SK-N-SH (cell line): ENCODE results near the gene HSF5. TPM values are rescaled to one million over a fixed set of nuclear protein-coding genes. Genes with fewer than 3 reads are reported as not detected.

Experiments used
- CTCF ChIA-PET: fragments of 300-600, 350-600 bp; formaldehyde crosslinking; extraction: SDS; loops from one replicate; lab custom pipeline; 2021; lab: Yijun Ruan, JAX
- POLR2A ChIA-PET: fragments of 350-600 bp; sonication (Branson Sonifier 250); formaldehyde crosslinking; extraction: SDS; loops from one replicate; lab custom pipeline; 2020; ENCODE audit warnings: antibody characterized with exemption, inconsistent platforms; lab: Yijun Ruan, JAX
- DNase-seq: peaks from one replicate; pipeline ENCODE4 v3.0.0; 2012
- H2AFZ ChIP-seq: fragments of 200-600 bp; sonication (generic); 2 replicates; pipeline ENCODE4 v1.8.1; 2016; ENCODE audit warnings: antibody characterized with exemption, mild to moderate bottlenecking, low read depth
- H3F3A ChIP-seq: fragments of 200-600 bp; sonication (generic); replicated peaks from 2 replicates; pipeline ENCODE3; 2016; ENCODE audit warnings: antibody characterized with exemption, mild to moderate bottlenecking; ENCODE audit not compliant: insufficient read depth
- H3K27ac ChIP-seq, 2 experiments: fragments of 200-500 bp in 1 of 2; fragments of 200-600 bp in 1 of 2; sonication (Bioruptor generic) in 1 of 2; sonication (generic), shearing (Covaris generic) in 1 of 2; 2 replicates each; pipeline versions ENCODE4 v1.5.1 to v1.6.1; 2014 to 2016; ENCODE audit warnings: low read depth in 2 of 2, inconsistent platforms in 1 of 2, low read length in 1 of 2, mild to moderate bottlenecking in 1 of 2, mixed read lengths in 1 of 2
- H3K27me3 ChIP-seq: fragments of 200-600 bp; sonication (generic), shearing (Covaris generic); 2 replicates; pipeline ENCODE4 v1.6.1; 2016; ENCODE audit warnings: mixed run types; ENCODE audit not compliant: insufficient read depth
- H3K36me3 ChIP-seq, 2 experiments: fragments of 200-500 bp in 1 of 2; fragments of 200-600 bp in 1 of 2; sonication (Bioruptor generic) in 1 of 2; sonication (generic) in 1 of 2; replicated peaks in 1 of 2; 2 replicates each; pipeline versions ENCODE3 to v1.5.1; 2014 to 2016; ENCODE audit warnings: low read length in 1 of 2, mild to moderate bottlenecking in 1 of 2; ENCODE audit not compliant: insufficient read depth in 2 of 2, control insufficient read depth in 1 of 2
- H3K4me1 ChIP-seq, 2 experiments: fragments of 200-500 bp in 1 of 2; fragments of 200-600 bp in 1 of 2; sonication (Bioruptor generic) in 1 of 2; sonication (generic), shearing (Covaris generic) in 1 of 2; 2 replicates each; pipeline versions ENCODE4 v1.5.1 to v1.6.1; 2014 to 2016; ENCODE audit warnings: low read depth in 1 of 2, low read length in 1 of 2, mixed run types in 1 of 2; ENCODE audit not compliant: insufficient read depth in 2 of 2, control insufficient read depth in 1 of 2
- H3K4me2 ChIP-seq: fragments of 200-600 bp; sonication (generic), shearing (Covaris generic); 2 replicates; pipeline ENCODE4 v1.6.1; 2017; ENCODE audit warnings: mixed run types
- H3K4me3 ChIP-seq, 2 experiments: fragments of 200-500 bp in 1 of 2; fragments of 200-600 bp in 1 of 2; sonication (Bioruptor generic) in 1 of 2; sonication (generic), shearing (Covaris generic) in 1 of 2; 2 replicates each; pipeline versions ENCODE4 v1.5.1 to v1.8.1; 2014 to 2016; ENCODE audit warnings: low read depth in 2 of 2, inconsistent platforms in 1 of 2, low read length in 1 of 2, mild to moderate bottlenecking in 1 of 2, mixed read lengths in 1 of 2, moderate library complexity in 1 of 2
- H3K79me2 ChIP-seq: fragments of 200-600 bp; sonication (generic); 2 replicates; pipeline ENCODE4 v1.8.1; 2017; ENCODE audit warnings: mild to moderate bottlenecking; ENCODE audit not compliant: insufficient read depth
- H3K9ac ChIP-seq: fragments of 200-600 bp; sonication (generic); 2 replicates; pipeline ENCODE4 v1.6.1; 2017; ENCODE audit warnings: mixed run types
- H3K9me2 ChIP-seq: fragments of 200-600 bp; sonication (generic); 2 replicates; pipeline ENCODE4 v1.6.1; 2017; ENCODE audit warnings: mixed run types
- H3K9me3 ChIP-seq: fragments of 200-600 bp; sonication (generic); 2 replicates; pipeline ENCODE4 v1.6.1; 2017; ENCODE audit warnings: mixed run types, mild to moderate bottlenecking, moderate library complexity
- H4K20me1 ChIP-seq: fragments of 200-600 bp; sonication (generic); 2 replicates; pipeline ENCODE4 v1.6.1; 2017; ENCODE audit warnings: mild to moderate bottlenecking, mixed run types; ENCODE audit not compliant: insufficient read depth
- ELF1 ChIP-seq: IDR thresholded peaks from 2 replicates; pipeline ENCODE4 v1.4.0; 2012
- EP300 ChIP-seq, 2 experiments: IDR thresholded peaks; 2 replicates each; pipeline versions ENCODE4 v1.4.0 to v1.6.1; 2012; ENCODE audit warnings: borderline replicate concordance in 1 of 2, low read depth in 1 of 2, low read length in 1 of 2
- FOXM1 ChIP-seq: IDR thresholded peaks from 2 replicates; pipeline ENCODE4 v1.4.0; 2012; ENCODE audit warnings: low read depth, mild to moderate bottlenecking
- JUND ChIP-seq: IDR thresholded peaks from 2 replicates; pipeline ENCODE4 v1.4.0; 2012
- MAX ChIP-seq: IDR thresholded peaks from 2 replicates; pipeline ENCODE4 v1.4.0; 2012; ENCODE audit warnings: low read depth
- REST ChIP-seq: IDR thresholded peaks from 2 replicates; pipeline ENCODE4 v1.6.1; 2012; ENCODE audit warnings: mild to moderate bottlenecking, low read depth, low read length, moderate library complexity
- RXRA ChIP-seq: IDR thresholded peaks from 2 replicates; pipeline ENCODE4 v1.4.0; 2012; ENCODE audit warnings: low read depth, mild to moderate bottlenecking, borderline replicate concordance
- SMC3 ChIP-seq: IDR thresholded peaks from 2 replicates; pipeline ENCODE4 v1.6.1; 2012; ENCODE audit warnings: low read depth, low read length, improper control_type of control experiment
- WGBS: methylation state at CpG from one replicate; pipeline ENCODE4 v1.1.6; 2017; ENCODE audit warnings: low lambda C conversion rate; 5-methylcytosine and 5-hydroxymethylcytosine counted together
- polyA plus RNA-seq, 3 experiments: library from polyadenylated mRNA; depleted of rRNA; stranded (reverse); fragments of >200 nt; gene quantifications; 2 replicates each; pipeline ENCODE4 v1.2.3, GENCODE V29; 2012
- TF ChIP-seq, protein P1 (sequence below): IDR thresholded peaks from 2 replicates; pipeline ENCODE4 v1.4.0; 2012; ENCODE audit warnings: low read depth, borderline replicate concordance

Gene HSF5
- polyA plus RNA-seq, 1 of the 3 experiments (the other 2 are of a cell fraction), result not detected

- Histone ChIP-seq H3K36me3 (no peaks in the 10 kb centered on the region), H3K79me2 (no peaks in the 10 kb centered on the region), H3K27me3 (0 out of 2 replicates have a peak, but pooled peaks cover 9% of the 10 kb centered on the region), H3K4me1 (no peaks in the 10 kb centered on the region), H3K9ac (no peak overlapping the region), H3K9me2 (0 out of 2 replicates have a peak, but pooled peaks cover under 1% of the 10 kb centered on the region), H3F3A (no peaks in the 10 kb centered on the region), H4K20me1 (no peaks in the 10 kb centered on the region), H3K9me3 (no peaks in the 10 kb centered on the region), H3K4me2 (no peak overlapping the region), H3K27ac (no peak overlapping the region), H3K4me3 (no peak overlapping the region), H2AFZ (no peak overlapping the region)
- ChIA-PET CTCF (interaction anchor here (0.8 to 1.1 kb wide), 3 partner anchors 14 to 151 kb away, joined by 3 read pairs; no protein-coding TSS in a partner anchor), POLR2A (interaction anchor here (0.6 kb wide), 2 partner anchors 27 to 298 kb away, joined by 3 to 6 read pairs; no protein-coding TSS in a partner anchor)
- DNase-seq, result no peak
- 38% methylated on average over 3 of the region's 3 CpGs for WGBS
- no peak for TF ChIP-seq JUND
These were observed 19.3 kb downstream of the HSF5 start for GRCh38 chr17:58468944-58469343.

GRCh38 chr17:58455491-58455890 is 32.7 kb downstream of the HSF5 start:
- Histone ChIP-seq H3F3A (peaks cover 4% of the 10 kb centered on the region), H3K4me1 (no peaks in the 10 kb centered on the region), H3K4me2 (no peak overlapping the region), H3K27ac (no peak overlapping the region), H3K9me3 (no peaks in the 10 kb centered on the region), H4K20me1 (no peaks in the 10 kb centered on the region), H3K9me2 (no peaks in the 10 kb centered on the region), H3K36me3 (no peaks in the 10 kb centered on the region), H3K27me3 (no peaks in the 10 kb centered on the region), H2AFZ (no peak overlapping the region), H3K9ac (no peak overlapping the region), H3K4me3 (no peak overlapping the region)
- ChIA-PET POLR2A (no interaction called here), CTCF (no interaction called here)
- no peak for DNase-seq
- TF ChIP-seq REST (no peak), SMC3 (no peak), JUND (no peak), ELF1 (no peak), RXRA (no peak), EP300 (IDR thresholded peaks at IDR 0.05; ENCODE audit: borderline replicate concordance in 1 of 2, low read depth in 1 of 2, low read length in 1 of 2) (no peak), MAX (no peak), FOXM1 (no peak)
- TF ChIP-seq, protein P1, sequence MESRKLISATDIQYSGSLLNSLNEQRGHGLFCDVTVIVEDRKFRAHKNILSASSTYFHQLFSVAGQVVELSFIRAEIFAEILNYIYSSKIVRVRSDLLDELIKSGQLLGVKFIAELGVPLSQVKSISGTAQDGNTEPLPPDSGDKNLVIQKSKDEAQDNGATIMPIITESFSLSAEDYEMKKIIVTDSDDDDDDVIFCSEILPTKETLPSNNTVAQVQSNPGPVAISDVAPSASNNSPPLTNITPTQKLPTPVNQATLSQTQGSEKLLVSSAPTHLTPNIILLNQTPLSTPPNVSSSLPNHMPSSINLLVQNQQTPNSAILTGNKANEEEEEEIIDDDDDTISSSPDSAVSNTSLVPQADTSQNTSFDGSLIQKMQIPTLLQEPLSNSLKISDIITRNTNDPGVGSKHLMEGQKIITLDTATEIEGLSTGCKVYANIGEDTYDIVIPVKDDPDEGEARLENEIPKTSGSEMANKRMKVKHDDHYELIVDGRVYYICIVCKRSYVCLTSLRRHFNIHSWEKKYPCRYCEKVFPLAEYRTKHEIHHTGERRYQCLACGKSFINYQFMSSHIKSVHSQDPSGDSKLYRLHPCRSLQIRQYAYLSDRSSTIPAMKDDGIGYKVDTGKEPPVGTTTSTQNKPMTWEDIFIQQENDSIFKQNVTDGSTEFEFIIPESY, result no peak
- TF ChIP-seq, all 33 proteins: peak for 0
- H3K79me2 ChIP-seq, result no peaks in the 10 kb centered on the region; the same call in 1 of the 2 replicates
